ENCODE data around the gene APOM. TPM values are rescaled to one million over a fixed set of nuclear protein-coding genes. Genes with fewer than 3 reads are reported as not detected.

APOM gene
- total and polyA plus RNA-seq, 4 donors: 89.8 to 587 (median 173) TPM

DNA sequence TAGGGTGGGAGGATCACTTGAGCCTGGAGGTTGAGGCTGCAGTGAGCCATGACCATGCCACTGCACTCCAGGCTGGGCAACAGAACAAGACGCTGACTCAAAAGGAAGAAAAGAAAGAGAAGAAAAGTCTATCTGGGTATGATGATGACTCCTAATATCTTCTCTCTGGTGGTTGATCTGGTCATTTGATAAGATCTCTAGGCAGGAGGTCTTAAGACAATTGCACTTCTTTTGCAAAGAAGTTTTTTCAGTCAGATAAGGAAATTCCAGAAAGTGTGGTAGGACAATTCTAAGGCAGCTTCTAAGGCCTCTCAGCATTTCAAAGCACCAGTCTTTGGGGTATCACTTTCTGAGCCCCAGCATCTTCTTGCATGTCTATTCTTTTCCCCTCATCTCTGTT, 48.4 kb upstream of the APOM start:
- Histone ChIP-seq H3K36me3 (ENCODE audit: control insufficient read depth in 4 of 4, insufficient read depth in 3 of 4, low read depth in 1 of 4, low read length in 3 of 4) (no peaks in the 10 kb centered on the region), H3K27ac (ENCODE audit: low read depth in 1 of 2, low read length in 2 of 2) (no peak overlapping the region), H3K9ac (ENCODE audit: low read depth in 1 of 2, low read length in 2 of 2) (no peak overlapping the region), H3K27me3 (ENCODE audit: control insufficient read depth in 4 of 4, insufficient read depth in 4 of 4, low read length in 3 of 4) (no peaks in the 10 kb centered on the region), H3K9me3 (ENCODE audit: control insufficient read depth in 4 of 4, low read length in 3 of 4) (no peaks in the 10 kb centered on the region), H3K4me1 (ENCODE audit: control insufficient read depth in 4 of 4, insufficient read depth in 4 of 4, low read length in 3 of 4) (no peaks in the 10 kb centered on the region), H3K4me3 (ENCODE audit: low read depth in 1 of 3, low read length in 3 of 3) (no peak overlapping the region)
- no peak for DNase-seq (ENCODE audit: low spot score)
- 82% methylated on average over 1 of the region's 1 CpG for WGBS
- TF ChIP-seq, protein P1, sequence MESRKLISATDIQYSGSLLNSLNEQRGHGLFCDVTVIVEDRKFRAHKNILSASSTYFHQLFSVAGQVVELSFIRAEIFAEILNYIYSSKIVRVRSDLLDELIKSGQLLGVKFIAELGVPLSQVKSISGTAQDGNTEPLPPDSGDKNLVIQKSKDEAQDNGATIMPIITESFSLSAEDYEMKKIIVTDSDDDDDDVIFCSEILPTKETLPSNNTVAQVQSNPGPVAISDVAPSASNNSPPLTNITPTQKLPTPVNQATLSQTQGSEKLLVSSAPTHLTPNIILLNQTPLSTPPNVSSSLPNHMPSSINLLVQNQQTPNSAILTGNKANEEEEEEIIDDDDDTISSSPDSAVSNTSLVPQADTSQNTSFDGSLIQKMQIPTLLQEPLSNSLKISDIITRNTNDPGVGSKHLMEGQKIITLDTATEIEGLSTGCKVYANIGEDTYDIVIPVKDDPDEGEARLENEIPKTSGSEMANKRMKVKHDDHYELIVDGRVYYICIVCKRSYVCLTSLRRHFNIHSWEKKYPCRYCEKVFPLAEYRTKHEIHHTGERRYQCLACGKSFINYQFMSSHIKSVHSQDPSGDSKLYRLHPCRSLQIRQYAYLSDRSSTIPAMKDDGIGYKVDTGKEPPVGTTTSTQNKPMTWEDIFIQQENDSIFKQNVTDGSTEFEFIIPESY (IDR thresholded peaks at IDR 0.05): no peak
- no peak for TF ChIP-seq GABPA (IDR thresholded peaks at IDR 0.05 in 1 of 2, conservative IDR thresholded peaks at IDR 0.05 in 1 of 2)
- no peak for TF ChIP-seq EGR1 (IDR thresholded peaks at IDR 0.05; ENCODE audit: low read depth in 2 of 2)
- TF ChIP-seq RAD21 (IDR thresholded peaks at IDR 0.05): no peak
- TF ChIP-seq NR2F2 (IDR thresholded peaks at IDR 0.05): no peak
- no peak for TF ChIP-seq HNF4G (IDR thresholded peaks at IDR 0.05)
- TF ChIP-seq SP1 (IDR thresholded peaks at IDR 0.05): no peak
- no peak for TF ChIP-seq FOXA2 (IDR thresholded peaks at IDR 0.05)
- TF ChIP-seq HNF4A (conservative IDR thresholded peaks at IDR 0.05): no peak
- TF ChIP-seq TAF1 (conservative IDR thresholded peaks at IDR 0.05): no peak
- no peak for TF ChIP-seq RXRA (IDR thresholded peaks at IDR 0.05)
- TF ChIP-seq, protein P2, sequence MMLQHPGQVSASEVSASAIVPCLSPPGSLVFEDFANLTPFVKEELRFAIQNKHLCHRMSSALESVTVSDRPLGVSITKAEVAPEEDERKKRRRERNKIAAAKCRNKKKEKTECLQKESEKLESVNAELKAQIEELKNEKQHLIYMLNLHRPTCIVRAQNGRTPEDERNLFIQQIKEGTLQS (IDR thresholded peaks at IDR 0.05): no peak
- TF ChIP-seq, protein P3, sequence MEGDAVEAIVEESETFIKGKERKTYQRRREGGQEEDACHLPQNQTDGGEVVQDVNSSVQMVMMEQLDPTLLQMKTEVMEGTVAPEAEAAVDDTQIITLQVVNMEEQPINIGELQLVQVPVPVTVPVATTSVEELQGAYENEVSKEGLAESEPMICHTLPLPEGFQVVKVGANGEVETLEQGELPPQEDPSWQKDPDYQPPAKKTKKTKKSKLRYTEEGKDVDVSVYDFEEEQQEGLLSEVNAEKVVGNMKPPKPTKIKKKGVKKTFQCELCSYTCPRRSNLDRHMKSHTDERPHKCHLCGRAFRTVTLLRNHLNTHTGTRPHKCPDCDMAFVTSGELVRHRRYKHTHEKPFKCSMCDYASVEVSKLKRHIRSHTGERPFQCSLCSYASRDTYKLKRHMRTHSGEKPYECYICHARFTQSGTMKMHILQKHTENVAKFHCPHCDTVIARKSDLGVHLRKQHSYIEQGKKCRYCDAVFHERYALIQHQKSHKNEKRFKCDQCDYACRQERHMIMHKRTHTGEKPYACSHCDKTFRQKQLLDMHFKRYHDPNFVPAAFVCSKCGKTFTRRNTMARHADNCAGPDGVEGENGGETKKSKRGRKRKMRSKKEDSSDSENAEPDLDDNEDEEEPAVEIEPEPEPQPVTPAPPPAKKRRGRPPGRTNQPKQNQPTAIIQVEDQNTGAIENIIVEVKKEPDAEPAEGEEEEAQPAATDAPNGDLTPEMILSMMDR (IDR thresholded peaks at IDR 0.05; ENCODE audit: low read depth, low read length, missing input control): no peak
- TF ChIP-seq FOXA1 (IDR thresholded peaks at IDR 0.05): no peak
- no peak for TF ChIP-seq JUND (IDR thresholded peaks at IDR 0.05)
- no peak for TF ChIP-seq YY1 (IDR thresholded peaks at IDR 0.05)
- TF ChIP-seq, protein P4, sequence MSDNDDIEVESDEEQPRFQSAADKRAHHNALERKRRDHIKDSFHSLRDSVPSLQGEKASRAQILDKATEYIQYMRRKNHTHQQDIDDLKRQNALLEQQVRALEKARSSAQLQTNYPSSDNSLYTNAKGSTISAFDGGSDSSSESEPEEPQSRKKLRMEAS (IDR thresholded peaks at IDR 0.05): no peak
- TF ChIP-seq, protein P5, sequence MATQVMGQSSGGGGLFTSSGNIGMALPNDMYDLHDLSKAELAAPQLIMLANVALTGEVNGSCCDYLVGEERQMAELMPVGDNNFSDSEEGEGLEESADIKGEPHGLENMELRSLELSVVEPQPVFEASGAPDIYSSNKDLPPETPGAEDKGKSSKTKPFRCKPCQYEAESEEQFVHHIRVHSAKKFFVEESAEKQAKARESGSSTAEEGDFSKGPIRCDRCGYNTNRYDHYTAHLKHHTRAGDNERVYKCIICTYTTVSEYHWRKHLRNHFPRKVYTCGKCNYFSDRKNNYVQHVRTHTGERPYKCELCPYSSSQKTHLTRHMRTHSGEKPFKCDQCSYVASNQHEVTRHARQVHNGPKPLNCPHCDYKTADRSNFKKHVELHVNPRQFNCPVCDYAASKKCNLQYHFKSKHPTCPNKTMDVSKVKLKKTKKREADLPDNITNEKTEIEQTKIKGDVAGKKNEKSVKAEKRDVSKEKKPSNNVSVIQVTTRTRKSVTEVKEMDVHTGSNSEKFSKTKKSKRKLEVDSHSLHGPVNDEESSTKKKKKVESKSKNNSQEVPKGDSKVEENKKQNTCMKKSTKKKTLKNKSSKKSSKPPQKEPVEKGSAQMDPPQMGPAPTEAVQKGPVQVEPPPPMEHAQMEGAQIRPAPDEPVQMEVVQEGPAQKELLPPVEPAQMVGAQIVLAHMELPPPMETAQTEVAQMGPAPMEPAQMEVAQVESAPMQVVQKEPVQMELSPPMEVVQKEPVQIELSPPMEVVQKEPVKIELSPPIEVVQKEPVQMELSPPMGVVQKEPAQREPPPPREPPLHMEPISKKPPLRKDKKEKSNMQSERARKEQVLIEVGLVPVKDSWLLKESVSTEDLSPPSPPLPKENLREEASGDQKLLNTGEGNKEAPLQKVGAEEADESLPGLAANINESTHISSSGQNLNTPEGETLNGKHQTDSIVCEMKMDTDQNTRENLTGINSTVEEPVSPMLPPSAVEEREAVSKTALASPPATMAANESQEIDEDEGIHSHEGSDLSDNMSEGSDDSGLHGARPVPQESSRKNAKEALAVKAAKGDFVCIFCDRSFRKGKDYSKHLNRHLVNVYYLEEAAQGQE (IDR thresholded peaks at IDR 0.05): no peak

All from liver (tissue), 9 donors.